ENCODE measurements around the gene HAPSTR1.

HAPSTR1 gene

GRCh38 chr16:9097266-9098219, 6.1 kb downstream of the HAPSTR1 start:
- DNase-seq: no peak

DNA sequence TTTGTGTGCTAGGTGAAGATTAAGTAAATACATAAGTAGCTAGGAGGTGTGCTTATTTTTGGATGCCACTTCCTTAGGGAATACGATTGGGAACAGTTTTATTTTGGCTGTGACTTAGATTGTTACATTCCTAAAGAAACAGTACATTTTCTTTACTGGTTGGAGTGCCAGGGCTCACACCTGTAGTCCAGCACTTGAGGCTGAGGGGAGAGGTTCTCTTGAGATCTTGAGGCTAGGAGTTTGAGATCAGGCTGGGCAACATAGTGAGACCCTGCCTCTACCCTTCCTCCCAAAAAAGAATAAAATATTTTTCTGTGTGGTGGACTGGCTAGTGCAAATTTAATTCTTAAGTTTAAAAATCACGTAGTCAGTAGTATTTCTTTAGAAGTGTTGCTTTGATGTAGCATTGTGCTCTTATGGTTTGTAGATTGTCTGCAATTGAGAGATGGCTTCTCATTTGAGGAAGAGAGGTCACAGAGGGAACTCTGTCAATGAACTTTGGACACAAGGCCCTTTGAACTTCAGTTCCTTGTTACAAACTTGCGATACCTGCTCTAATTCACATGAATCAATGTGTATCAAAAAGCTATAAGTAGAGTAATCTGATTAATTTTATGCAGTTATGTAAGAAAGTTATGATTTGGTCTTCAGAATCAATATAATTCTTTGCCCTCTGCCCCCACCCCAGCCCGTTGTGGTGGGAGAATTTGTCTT, 7.1 kb downstream of the HAPSTR1 start:
- DNase-seq: no peak

- peak; percentile 52 for DNase-seq
Observed at GRCh38 chr16:9099131-9099625, 7.7 kb downstream of the HAPSTR1 start.

DNA sequence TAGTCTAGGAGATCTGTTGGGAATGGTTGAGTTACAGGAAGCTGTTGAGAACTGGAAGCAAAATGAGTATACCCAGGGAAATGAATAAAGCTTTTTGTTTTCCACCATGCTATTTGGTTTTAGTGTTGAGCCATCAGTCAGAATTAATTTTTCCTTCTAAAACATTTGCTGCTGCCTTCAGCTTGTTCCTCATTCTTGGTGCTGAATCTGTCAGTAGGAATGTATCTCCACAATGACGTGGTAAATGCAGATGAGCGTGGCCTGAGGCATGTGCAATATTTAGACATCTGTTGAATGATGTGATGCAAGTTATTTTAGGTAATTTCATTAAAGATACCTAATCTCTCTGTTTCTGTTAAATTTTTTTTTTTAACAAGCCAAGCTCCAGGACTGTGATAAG, 10.9 kb downstream of the HAPSTR1 start:
- no peak for DNase-seq

DNA sequence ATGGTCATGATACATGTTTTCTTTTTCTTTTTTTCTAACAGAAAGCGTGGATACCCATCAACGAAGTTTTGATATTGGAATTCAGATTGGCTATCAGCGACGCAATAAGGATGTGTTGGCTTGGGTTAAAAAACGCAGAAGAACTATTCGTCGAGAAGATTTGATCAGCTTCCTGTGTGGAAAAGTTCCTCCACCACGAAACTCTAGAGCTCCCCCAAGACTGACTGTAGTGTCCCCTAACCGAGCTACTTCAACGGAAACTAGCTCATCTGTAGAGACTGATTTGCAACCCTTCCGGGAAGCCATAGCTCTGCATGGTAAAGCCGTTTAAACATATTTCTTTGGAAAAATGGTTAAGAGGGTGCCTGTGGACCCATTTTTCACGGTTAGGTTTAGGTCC, 11.5 kb downstream of the HAPSTR1 start:
- DNase-seq: no peak

GRCh38 chr16:9103546-9103945, 12.1 kb downstream of the HAPSTR1 start:
- DNase-seq: no peak

DNA sequence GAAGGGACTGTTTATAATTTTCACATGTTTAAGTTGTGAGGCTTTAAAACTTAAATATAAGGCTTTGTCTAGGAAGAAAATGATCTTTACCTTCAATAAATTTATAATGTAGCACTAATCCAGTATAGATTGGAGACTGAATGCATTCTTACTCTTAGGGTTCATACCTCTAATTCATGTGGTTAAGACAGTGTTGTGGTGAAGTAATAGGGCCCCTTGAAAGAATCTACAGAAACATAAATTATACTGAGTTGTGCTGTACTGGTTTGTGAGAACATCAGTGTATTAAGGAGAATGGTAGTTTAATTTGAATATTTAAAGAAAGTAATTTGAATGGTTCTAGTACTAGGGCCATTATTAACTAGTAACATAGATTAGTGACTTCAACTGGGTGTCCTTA, 13.7 kb downstream of the HAPSTR1 start:
- DNase-seq: no peak

DNA sequence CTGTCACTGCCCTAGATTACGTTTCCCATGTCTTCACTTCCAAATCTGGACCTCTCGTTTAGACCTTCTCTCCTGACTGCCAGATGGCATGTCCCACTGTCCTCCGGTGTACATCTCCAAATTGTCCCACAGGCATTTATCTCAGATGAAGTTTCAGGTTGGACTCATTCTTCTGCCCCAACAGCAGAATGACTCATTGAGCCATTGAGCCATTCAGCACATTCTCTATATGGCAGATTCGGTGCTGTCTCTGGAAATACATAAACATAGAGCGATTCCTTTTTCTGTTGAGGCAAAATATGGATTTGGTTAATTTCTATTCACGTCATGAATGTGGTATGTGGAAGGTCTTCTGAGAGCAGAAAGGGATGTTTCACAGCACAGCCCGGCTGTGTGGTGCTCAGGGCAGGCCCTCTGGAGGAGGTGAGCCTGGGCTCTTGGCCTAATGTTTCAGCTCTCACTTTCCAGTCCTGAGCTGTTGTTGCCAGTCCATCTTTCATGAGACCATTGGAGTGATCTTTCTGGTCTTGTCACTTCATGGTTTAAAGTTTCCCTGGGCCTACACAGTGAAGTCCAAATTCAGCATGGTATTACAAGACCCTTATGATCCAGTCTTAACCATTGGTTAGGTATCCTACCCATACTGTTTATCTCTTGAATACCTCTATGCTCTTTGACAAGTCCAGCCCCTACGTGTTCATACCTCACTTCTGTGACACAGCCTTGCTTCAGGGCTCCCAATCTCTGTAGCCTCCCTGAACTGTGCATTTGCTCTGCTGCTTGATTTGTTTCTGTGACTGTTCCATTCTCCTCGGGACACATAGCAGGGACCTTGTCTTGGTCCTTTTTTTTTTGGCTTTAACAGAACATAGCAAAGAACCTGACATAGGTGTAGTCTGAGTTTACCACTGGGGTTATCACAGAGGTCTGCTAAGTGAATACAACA, 15.9 kb downstream of the HAPSTR1 start:
- DNase-seq: no peak

- DNase-seq: no peak
Observed at GRCh38 chr16:9109255-9109654, 17.8 kb downstream of the HAPSTR1 start.

DNA sequence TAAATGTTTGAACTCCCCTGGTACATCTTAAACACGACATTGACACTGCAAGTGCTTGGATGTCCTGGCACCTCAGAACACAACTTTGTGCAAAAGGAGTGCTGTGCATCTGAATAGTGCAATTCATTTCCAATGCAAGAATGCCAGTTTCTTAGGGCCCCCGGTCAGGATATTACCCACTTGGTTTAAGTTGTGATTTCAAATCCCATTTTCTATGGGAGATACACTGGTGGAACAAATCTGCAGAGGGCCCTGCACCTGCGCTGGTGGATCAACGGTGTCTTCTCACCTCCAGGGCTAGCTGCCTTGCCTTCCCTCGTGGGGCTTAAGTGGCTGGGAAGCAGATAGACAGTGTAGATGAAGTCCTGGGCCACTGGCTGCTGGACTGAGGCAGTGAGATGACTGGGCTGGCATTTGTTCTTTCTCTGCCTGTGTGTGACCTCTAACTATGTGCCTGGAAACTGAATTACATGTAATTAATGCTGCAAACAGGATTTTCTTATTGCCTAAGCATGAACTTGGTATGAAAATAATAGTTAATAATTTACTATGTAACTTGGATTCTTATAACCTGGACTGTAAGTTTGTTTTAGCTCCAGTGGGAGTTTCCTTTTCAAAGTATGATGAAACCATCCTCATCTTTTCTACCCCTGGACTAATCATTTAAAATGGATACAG, 20.9 kb downstream of the HAPSTR1 start:
- no peak for DNase-seq

GRCh38 chr16:9112844-9113186, 21.4 kb downstream of the HAPSTR1 start:
- no peak for DNase-seq

GRCh38 chr16:9113707-9114106, 22.3 kb downstream of the HAPSTR1 start:
- no peak for DNase-seq

GRCh38 chr16:9114112-9114511, 22.7 kb downstream of the HAPSTR1 start:
- no peak for DNase-seq

DNA sequence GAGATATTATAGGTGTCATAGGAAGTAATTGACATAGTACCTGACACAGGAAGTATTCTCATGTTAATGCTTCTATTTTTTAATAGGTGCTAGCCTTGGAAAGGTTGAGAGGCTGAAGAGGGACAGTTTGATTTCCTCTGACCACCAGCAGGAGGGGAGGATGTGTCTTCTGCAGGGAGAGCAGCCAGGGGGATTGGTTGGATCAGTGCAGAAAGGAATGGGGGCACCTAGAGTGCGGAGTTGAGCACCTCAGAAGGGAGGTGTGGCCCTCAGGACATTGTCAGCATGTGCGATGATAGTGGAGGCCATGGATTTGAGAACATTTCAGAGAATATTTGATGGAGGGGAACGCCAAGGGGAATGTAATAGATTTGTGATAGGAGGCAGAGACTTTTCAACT, 23.4 kb downstream of the HAPSTR1 start:
- no peak for DNase-seq

DNA sequence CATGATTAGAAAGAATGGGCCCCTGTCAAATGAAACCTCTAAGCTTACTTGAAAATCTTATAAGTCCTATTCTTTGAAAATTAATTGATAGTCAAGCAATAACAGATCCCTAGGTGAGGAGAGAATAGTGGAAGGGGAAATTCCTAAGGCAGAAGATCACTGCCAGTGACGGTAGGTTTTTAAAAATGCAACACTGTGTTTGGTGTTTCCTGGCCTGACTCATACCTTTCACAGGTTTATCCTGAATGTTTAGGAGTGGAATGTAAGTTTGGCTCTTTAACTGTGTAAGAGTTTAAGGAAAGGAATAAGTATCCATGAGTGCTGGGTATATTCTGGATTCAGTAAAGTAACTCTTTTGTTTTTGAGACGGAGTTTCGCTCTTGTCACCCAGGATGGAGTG, 23.8 kb downstream of the HAPSTR1 start:
- DNase-seq: no peak

DNA sequence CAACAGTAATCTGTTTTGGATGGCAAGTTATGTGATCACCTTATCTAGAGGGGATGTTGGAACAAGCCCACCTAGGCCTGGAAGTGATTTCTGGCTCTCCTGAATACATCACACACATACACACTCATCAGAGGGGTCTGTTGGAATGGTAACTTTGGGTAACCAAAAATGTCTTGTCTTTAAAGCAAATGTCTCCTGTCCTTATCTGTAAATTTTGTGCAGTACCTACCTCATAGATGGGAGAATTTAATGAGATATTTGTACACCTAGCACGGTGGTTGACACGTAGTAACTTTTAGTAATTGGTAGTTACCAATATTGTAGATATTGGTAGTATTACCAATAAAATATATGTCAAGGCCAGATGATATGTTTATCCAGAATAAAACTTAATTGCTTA, 24.7 kb downstream of the HAPSTR1 start:
- DNase-seq: no peak

DNA sequence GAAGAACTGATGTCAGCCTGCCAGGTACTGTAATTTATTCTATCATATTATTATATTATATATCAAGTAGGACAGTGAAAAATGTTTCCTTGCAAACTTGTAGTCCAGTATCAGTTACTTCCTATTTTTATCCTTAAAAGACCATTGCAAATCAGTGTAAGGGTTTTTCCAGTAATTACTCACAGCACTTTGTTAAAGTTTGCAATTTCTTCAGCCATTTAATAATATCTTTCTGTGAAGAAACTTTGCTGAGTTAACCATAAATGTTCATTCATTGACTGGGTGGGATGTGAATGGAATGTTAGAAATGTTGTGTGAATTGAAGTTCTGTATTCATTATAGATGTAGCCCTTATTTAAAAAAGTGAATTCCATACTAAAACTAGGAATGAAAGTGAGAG, 26.7 kb downstream of the HAPSTR1 start:
- DNase-seq: no peak

GRCh38 chr16:9119795-9120194, 28.4 kb downstream of the HAPSTR1 start:
- no peak for DNase-seq

GRCh38 chr16:9122342-9122741, 30.9 kb downstream of the HAPSTR1 start:
- DNase-seq: no peak

DNA sequence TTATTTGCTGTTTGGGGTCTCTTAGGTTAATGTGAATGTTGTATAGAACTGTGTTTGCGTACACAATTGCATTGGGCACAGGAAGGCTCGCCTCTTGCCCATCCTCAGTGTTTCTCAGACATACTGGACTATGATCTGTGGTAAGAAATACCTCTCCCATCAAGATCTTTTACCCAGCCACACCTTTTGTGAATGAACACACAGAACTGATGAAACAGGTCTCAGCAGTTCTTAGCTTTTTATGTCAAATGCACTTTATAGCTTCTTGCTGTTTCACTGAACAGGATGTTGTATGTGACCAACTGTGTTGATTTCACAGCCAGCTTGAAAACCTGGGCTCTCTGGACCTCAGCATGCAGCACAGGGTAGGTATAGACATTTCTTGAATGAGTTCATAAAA, 31.5 kb downstream of the HAPSTR1 start:
- DNase-seq: no peak

GRCh38 chr16:9123401-9123800, 32.0 kb downstream of the HAPSTR1 start:
- no peak for DNase-seq

DNA sequence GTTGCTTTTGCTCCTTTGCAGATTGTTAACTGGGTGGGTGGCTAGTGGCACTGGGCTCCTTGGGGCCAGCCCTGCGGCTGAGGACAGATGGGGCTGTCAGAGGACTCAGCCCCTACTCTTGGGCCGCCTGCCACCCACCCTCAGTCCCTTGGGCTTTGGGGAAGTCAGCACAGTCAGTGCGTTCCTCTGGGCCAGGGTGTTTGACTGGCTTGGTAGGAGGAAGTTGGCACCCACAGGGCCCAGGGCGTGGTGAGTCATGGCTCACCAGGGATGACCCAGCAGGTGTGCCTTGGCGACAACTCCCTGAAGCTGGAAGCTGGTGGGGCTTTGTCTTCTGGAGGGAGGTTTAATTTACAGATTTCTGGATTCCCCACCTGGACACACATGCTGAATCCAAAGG, 32.4 kb downstream of the HAPSTR1 start:
- DNase-seq: peak; percentile 35
